GM18870 (cell line): ENCODE data around the gene NTM.
"Not testable (repeated sequence)": the region's sequence is repeated elsewhere in the genome, so short reads cannot be mapped to it uniquely, and the experiment has no call there.

Source experiments
- ATAC-seq: cut with Tn5 transposase; IDR thresholded peaks from one replicate; pipeline ENCODE4 v1.9.1; 2021; ENCODE audit warnings: moderate library complexity; ENCODE audit not compliant: unreplicated experiment

NTM gene

GRCh38 chr11:131902421-131902820 is 532.0 kb downstream of the NTM start:
- no peak for ATAC-seq

- ATAC-seq: no peak
Measured at GRCh38 chr11:131903074-131903473, 532.7 kb downstream of the NTM start.

GRCh38 chr11:131904756-131905155 is 534.3 kb downstream of the NTM start:
- ATAC-seq: no peak

GRCh38 chr11:131906963-131907362 is 536.5 kb downstream of the NTM start:
- ATAC-seq: no peak

GRCh38 chr11:131907371-131907770 is 537.0 kb downstream of the NTM start:
- no peak for ATAC-seq

GRCh38 chr11:131908316-131908715 is 537.9 kb downstream of the NTM start:
- ATAC-seq: no peak

GRCh38 chr11:131909426-131910177 is 539.2 kb downstream of the NTM start:
- no peak for ATAC-seq

GRCh38 chr11:131910178-131910522 is 539.7 kb downstream of the NTM start:
- no peak for ATAC-seq

GRCh38 chr11:131910523-131911387 is 540.3 kb downstream of the NTM start:
- no peak for ATAC-seq

GRCh38 chr11:131911388-131912032 is 541.1 kb downstream of the NTM start:
- not testable (repeated sequence) for ATAC-seq

GRCh38 chr11:131912134-131912533 is 541.7 kb downstream of the NTM start:
- no peak for ATAC-seq

GRCh38 chr11:131913267-131913666 is 542.9 kb downstream of the NTM start:
- no peak for ATAC-seq

- ATAC-seq: no peak
Measured at GRCh38 chr11:131914361-131914774, 544.0 kb downstream of the NTM start.

GRCh38 chr11:131916638-131917037 is 546.2 kb downstream of the NTM start:
- ATAC-seq: no peak

GRCh38 chr11:131917634-131918384 is 547.4 kb downstream of the NTM start:
- ATAC-seq: no peak

GRCh38 chr11:131918663-131919062 is 548.2 kb downstream of the NTM start:
- no peak for ATAC-seq

- ATAC-seq: no peak
Measured at GRCh38 chr11:131922220-131922619, 551.8 kb downstream of the NTM start.

- ATAC-seq: no peak
Measured at GRCh38 chr11:131923309-131923708, 552.9 kb downstream of the NTM start.

GRCh38 chr11:131924001-131924400 is 553.6 kb downstream of the NTM start:
- no peak for ATAC-seq

- ATAC-seq: no peak
Measured at GRCh38 chr11:131924457-131925201, 554.2 kb downstream of the NTM start.
